Fibroblast of skin of right biceps (primary cell): ENCODE measurements around the gene SLC6A16.
"Not testable (repeated sequence)": the region's sequence is repeated elsewhere in the genome, so short reads cannot be mapped to it uniquely, and the experiment has no call there.

Experiments
- DNase-seq: peaks from one replicate; pipeline ENCODE4 v3.0.0-alpha.2; 2013

The SLC6A16 gene

DNA sequence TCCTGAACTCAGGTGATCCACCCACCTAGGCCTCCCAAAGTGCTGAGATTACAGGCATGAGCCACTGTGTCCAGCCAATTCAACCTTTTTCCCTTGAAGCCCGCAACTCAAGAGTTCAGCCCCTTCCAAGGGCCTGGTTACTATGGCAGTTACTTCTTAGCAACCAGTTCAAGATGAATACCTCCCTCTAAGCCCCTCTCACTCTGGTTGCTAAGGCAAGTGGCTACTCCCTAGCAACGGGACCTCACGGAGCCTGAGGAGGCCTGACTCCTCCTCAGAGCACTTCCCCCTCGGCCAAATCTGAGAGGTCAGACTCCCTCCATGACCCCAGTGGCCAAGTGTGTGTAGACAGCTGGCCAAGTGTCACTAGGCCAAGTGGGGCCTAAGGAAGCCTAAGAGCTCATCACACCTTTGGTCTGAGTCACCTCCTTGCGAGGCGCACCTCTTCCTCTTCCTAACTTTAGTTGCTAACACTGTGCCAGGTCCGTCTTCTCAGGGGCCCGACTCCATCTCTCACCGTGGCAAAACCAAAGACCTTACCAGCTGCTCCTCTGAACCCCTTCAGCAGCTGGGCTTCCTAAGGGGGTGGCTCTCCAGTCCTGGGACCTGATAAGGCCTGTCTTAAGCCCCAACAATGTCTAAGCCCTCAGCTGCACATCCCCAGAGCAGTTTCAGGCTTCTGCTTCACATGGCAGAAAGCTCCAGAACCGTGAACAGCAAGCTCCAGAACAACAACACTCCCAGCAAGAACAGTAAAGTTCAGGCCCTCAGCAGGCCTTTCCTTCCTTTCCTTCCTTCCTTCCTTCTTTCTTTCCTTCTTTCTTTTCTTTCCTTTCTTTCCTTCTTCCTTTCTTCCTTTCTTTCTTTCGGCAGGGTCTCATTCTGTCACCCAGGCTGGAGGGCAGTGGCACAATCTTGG, 19.8 kb upstream of the SLC6A16 start:
- DNase-seq = no peak

DNA sequence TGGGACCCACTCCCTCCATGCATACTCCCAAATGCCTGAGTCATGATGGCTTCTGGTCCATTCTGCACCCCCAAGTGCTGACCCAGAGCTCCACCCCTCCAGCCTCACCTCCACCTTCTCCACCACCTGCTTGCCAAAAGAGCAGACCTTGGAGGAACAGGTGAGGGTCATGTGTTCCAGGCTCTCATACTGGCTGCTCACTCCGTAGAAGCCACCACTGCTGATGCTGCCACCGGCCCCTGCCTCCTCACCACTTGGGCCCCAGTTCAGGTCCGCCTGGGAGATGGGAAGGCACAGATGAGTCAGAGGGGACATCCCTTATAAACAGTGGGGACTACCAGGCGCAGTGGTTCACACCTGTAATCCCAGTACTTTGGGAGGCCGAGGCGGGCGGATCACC, 18.1 kb upstream of the SLC6A16 start:
- no peak for DNase-seq

DNA sequence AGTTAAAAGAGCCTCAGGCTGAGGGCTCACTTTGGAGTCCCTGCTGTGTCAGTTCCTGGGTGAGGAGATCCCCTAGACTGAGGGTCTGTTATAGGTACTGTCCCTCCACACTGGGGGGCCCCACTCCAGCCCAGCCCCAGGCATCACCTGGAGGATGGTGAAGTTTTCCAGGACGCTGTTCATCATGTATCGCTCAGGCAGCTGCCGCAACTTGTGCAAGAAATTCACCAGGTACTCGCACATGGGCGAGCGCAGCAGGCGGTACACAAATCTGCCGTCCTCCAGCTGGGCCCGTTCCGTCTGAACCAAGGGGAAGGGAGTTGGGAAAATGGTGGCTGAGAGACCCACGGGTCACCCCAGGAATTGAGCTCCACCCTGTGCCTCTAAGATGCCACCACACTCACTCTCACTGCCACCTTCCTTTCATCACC, 17.3 kb upstream of the SLC6A16 start:
- no peak for DNase-seq

DNA sequence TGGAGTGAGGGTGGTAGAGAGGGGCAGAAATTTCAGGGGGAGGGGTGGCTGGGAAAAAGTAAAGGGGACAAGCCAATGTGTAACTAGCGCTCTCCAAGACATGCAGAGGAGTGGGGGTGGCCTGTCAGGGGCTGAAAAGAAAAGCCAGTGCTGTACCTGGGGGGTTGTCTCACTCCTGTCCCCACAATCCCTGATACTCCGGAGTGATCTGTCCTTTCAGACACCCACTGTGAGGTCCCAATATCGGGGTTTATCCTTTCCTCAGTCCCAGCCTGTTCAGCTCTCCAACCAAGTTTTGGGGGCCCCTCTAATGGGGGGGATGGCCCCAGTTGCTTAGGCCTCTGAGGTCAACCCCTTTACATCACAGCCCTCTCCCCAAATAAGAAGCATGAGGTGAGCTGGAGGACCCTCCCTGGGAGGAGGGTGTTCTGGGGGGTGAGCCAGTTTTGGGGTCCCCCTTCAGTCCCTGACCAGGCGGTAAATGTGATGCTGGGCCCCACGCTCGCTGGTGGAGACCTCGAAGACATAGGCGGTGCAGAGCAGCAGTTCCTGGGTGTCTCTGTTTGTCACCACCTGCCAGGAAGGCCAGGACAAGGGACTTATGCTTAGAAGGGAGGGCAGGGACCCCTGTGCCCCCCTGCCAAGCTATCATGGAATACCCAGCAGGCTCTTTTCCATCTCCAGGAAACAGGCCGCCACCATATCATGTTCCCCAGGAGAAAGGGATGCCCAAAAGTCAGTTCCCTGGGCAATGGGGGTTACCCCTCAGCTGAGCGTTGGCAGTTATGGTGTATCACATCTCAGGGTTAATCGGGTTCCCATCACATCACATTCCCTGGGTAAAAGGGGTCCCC, 16.1 kb upstream of the SLC6A16 start:
- no peak for DNase-seq

DNA sequence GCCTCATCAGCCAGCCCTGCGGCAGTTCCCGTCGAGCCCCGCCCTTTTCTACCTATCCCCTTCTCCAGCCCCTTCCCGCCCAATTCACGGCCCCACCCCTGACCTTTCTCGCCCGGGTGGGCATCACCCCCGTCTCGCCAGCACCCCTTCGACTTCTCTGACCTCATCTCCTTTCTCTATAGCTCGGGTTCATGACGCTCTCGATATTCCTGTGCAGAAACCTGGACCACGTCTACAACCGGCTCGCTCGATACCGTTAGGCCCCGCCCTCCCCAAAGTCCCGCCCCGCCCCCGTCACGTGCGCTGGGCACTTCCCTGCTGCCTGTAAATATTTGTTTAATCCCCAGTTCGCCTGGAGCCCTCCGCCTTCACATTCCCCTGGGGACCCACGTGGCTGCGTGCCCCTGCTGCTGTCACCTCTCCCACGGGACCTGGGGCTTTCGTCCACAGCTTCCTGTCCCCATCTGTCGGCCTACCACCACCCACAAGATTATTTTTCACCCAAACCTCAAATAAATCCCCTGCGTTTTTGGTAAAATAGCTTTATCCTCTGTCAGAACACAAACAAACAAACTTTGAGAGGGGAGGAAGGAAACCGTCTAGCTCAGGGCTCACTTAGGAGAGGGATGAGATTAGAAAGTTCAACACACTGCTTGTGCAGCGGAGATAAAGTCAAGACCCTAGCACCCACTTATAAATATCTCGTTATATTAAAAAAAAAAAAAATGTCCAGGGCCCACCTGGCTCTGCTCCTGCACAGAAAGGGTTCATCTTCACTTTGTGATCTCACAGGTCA, 15.3 kb upstream of the SLC6A16 start:
- peak; percentile 21 for DNase-seq

DNA sequence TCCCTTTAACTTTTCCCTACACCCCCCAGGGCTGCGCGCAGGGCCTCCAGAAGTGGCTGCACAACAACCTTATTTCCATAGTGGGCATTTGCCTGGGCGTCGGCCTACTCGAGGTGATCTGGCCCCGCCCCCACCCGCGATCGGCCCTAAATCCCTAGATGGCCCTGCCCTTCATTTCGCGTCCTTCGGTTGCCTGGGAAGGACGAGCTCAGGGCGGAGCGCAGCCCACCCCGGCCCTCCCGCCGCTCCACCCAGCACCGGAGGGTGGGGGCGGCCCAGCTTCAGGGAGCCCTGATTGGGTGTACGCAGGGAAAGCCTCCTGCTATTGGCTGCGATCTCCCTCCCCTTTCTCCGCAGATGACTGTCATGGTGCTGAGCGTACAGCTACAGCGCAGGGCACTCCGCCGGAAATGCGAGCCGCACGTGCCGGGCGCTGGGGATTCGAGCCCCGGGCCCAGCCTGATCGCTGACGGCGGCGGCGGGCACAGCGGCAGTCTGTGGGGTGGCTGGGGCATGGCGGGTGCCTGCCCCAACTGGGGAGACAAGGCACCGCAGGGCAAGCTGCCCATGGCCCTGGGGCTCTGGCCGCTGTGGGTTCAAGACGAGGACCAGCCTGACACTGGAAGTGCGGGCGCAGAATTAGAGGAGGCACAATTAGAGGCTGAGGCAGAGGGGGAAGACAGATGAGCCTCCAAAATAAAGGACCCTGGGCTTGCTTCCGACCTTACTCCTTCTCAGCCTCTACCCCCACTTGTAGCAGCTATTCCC, 14.5 kb upstream of the SLC6A16 start:
- DNase-seq = peak; percentile 87

DNA sequence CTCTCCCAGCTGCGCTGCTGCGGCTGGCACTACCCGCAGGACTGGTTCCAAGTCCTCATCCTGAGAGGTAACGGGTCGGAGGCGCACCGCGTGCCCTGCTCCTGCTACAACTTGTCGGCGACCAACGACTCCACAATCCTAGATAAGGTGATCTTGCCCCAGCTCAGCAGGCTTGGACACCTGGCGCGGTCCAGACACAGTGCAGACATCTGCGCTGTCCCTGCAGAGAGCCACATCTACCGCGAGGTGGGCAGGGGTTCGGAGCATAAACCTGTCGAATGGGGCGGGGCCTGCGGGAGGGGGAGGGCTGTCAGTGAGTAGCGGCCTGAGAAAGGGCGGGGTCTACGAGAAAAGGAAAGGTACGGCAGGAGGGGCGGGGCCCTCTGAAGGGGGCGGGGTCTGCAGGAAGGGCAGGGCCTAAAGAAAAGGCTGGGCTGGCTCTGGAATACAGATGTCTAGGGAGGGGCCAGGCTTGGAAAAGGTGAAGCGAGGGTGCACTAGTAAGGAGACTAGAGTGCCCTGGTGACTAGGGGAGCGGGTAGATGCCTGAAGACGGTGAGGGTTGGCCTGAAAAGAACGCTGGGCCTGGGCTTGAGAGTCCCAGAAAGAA, 13.8 kb upstream of the SLC6A16 start:
- peak; percentile 41 for DNase-seq

DNA sequence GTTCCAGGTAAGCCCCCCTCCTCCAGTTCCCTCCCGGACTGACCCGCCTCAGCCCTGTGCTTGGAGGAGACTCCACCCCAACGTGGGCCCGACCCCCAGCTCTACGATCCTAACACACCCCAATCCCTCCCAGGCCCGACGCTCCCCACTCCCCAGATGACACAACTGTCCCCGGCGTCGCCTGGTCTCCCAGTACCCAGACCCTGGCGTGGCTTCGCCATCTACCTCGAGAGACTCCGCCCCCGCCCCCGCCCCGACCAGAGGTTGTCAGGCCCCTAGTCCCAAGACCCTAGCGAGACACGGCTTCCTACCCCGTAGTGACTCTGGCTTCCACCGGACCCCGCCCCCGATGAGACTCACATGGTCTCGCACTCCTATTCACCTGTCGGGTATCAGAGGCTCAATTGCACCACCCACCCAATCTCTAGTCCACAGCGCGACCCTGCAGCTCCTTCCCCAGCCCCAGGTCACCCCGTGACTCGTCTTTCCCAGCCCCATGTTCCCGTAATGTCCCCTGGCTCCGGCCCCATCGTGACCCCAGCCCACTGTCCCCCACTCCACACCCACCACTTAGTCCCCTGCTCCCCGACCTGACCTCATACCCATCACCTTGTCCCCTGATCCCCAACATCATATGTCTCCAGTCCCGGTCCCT, 13.2 kb upstream of the SLC6A16 start:
- no peak for DNase-seq

DNA sequence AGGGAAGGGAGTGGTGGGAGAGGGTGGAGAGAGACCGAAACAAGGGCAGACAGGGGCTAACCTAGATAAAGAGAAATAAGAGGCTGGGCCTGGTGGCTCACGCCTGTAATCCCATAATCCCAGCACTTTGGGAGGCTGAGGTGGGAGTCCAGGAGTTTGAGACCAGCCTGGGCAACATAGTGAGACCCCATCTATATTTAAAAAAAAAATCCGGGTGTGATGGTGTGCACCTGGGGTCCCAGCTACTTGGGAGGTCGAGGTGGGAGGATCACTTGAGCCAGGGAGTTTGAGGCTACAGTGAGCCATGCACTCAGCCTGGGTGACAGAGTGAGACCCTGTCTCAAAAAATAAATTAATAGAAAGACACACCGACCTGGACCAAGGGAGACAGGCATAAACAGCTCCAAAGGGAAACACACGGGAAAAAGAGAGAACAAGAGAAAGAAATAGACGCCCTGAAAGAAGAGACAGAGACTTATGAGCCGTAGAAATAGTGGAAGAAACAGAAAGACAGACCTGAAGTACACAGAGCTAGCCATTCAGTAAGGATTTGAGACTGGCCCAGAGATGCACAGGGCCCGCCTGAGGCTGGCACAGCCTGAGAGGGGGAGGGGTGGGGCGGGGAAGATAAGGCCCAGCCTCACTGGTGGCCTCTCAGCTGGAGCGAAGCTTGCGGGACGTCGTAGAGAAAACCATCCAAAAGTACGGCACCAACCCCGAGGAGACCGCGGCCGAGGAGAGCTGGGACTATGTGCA, 12.5 kb upstream of the SLC6A16 start:
- DNase-seq = no peak

DNA sequence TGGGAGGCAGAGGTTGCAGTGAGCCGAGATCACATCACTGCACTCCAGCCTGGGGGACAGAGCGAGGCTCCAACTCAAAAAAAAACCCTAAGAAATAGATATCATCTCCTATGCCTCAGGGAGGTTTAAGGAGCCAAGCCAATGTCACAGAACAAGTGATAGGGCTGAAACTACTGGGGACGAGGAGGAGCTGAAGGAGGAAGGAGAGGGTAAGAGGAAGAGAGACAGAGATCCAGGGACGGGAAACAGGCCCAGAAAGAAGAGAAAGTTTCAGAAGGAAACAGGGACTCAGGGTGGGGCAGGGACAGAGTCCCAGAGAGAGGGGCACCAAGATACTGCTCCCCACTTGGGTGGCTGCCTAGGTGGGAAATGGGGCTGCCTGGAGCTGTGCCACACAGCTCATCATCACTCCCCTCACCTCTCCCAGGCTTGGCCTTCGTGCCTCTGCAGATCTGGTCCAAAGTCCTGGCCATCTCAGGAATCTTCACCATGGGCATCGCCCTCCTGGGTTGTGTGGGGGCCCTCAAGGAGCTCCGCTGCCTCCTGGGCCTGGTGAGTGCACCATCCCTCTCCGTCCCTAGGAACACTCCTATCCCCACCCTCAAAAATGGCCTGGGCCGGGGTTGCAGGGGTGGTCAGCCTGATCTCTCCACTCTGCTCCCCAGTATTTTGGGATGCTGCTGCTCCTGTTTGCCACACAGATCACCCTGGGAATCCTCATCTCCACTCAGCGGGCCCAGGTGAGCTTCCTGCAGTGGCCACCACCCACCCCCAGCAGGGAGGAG, 11.7 kb upstream of the SLC6A16 start:
- no peak for DNase-seq

DNA sequence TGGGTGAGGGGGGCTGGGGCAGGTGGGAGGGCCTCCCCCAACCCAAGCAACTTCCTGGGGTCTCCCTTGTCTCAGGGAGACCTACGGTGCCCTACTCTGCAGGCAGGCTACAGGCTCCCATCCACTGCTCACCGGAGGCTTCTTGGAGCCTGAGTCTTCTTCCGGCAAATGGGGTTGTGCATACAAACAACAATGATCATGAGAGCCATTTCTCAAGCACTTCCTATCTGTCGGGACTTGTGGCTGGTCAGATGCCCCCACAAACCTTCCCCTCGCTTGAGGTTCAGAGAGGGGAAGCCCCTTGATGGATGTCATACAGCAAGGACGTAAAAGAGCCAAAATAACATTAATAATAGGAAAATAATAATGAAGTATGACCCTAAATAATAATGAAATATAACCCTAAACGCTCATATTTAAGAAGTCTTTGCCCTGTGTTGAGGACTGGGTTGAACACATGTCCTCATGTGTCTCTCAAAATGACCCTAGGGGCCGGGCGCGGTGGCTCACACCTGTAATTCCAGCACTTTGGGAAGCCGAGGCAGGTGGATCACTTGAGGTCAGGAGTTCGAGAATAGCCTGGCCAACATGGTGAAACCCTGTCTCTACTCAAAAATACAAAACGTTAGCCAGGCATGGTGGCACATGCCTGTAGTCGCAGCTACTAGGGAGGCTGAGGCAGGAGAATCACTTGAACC, 10.9 kb upstream of the SLC6A16 start:
- no peak for DNase-seq

DNA sequence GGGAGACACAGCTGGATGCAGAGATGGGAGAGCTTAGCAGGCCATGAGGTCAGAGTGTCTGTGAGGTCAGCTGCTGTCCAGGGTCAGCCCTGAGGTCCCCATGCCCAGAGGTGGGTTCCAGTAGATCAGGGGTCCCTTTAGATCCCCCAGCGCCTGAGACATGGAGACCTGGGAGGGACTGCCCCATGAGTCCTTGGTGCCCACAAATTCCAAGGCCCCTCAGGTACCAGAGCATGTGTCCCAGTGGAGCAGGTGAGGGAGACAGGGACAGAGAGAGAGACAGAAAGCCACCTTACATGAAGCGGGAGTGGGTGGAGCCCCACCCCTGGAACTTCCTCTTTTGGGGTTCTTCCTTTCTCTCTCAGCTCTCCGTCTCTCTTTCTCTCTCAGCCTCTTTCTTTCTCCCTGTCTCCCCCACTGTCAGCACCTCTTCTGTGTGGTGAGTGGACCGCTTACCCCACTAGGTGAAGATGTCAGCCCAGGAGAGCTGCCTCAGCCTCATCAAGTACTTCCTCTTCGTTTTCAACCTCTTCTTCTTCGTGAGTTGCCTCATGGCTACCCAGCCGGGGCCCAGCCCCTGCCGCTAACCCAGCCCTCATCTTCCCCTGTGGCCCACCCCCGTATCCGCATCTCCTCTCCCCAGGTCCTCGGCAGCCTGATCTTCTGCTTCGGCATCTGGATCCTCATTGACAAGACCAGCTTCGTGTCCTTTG, 10.2 kb upstream of the SLC6A16 start, which contains the start of gene CD37:
CD37 (plus strand) TSS at position 336 of the 713 bp plus-strand sequence; CDS start at position 471, 135 bp downstream.
- DNase-seq = no peak

DNA sequence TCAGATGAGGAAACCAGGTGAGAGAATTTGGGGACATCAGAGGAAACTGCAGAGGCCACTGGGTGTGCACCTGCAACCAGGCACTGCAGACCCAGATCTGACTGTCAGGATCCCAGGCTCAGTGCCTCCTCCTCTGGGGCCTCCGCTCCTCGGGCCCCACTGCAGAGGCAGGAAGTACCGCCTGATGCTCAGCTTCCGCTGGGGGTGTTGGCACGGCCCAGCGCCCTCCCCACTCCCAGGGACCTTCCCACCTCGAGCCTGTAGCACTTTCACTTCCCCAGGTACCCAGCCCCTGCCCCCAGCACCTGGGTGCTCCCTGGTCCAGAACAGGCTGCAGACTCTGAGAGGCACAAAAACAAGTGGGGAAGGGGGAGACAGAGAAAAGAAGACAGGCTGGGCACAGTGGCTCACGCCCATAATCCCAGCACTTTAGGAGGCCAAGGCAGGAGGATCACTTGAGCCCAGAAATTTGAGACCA, 8.9 kb upstream of the SLC6A16 start:
- no peak for DNase-seq

DNA sequence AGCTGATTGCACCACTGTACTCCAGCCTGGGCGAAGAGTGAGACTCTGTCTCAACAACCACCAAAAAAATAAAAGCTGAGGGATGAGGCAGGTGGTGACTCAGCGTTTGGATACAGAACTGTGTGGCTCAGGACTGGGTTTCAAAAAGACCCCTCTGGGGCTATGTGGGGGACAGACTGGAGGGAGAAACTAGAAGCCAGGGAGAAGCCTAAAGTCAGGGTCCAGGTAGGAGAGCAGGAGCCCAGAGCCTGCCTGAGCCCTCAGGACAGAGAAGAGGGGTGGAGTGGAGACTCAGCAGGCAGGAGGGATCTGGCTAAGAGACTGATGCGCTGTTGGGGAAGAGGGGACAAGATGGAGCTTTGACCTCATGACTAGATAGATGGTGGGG, 8.4 kb upstream of the SLC6A16 start:
- DNase-seq = peak; percentile 14

DNA sequence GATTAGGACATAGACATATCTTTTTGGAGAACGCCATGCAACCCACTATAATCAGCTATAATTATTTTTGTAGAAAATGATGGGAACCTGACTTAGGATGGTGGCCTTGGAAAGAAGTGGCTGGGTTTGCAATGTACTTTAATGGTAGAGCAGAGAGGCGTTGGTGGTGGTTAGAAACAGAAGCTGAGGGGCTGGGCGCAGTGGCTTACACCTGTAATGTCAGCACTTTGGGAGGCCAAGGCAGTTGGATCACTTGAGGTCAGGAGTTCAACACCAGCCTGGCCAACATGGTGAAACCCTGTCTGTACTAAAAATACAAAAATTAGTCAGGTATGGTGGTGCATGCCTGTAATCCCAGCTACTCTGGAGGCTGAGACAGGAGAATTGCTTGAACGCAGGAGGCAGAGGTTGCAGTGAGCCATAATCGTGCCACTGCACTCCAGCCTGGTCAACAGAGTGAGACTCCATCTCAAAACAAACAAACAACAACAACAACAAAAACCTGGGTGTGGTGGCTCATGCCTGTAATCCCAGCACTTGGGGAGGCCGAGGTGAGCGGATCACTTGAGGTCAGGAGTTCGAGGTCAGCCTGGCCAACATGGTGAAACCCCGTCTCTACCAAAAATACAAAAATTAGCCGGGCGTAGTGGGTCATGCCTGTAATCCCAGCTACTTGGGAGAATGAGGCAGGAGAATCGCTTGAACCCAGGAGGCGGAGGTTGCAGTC, 7.9 kb upstream of the SLC6A16 start:
- DNase-seq = not testable (repeated sequence)

DNA sequence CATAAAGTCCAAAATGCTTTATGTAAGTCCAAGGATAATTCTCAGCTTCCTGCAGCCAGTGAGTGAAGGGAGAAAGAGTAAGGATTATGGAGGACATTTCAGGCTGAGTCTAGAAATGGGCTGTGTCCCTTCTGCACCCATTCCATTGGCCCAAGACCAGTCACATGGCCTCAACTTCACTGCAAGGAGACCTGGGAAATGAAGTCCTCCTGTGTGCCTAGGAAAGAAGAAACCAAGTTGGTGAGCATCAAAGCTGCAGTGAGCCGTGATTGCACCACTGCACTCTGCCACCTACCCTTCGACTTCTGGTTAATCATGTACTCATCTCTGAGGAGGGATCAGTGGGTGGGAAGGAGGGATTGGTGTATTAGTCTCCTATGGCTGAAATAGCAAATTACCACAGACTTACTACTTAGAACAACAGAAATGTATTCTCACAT, 6.6 kb upstream of the SLC6A16 start:
- peak; percentile 40 for DNase-seq

DNA sequence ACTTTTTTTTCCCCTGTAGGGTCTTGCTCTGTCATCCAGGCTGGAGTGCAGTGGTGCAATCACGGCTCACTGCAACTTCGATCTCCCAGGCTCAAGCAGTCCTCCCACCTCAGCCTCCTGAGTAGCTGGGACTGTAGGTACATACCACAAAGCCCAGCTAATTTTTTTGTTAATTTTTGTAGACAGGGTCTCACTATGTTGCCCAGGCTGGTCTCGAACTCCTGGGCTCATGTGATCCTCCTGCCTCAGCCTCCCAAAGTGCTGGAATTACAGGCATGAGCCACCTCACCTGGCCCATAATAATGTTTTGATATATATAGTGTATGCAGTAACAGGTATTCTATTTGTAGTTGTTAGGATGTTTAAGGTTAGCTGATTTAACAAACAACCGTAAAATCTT, 6.2 kb upstream of the SLC6A16 start:
- not testable (repeated sequence) for DNase-seq
